Retinal pigment epithelial cell (primary cell): ENCODE data around the gene IGF1.

Experiments used
- DNase-seq: peaks from one replicate; pipeline ENCODE4 v3.0.0-alpha.2; 2010; ENCODE audit warnings: low read depth
- H3K4me3 ChIP-seq: 2 replicates; pipeline ENCODE4 v1.5.1; 2011; ENCODE audit warnings: mild to moderate bottlenecking, low read length, control low read depth, moderate library complexity
- TF ChIP-seq, protein P1 (sequence below): conservative IDR thresholded peaks from 2 replicates; pipeline ENCODE4 v1.5.1; 2011; ENCODE audit warnings: low read depth, low read length, control low read depth, inconsistent platforms

The IGF1 gene

GRCh38 chr12:102484017-102484416 is 3.7 kb upstream of the IGF1 start:
- H3K4me3 ChIP-seq: no peak overlapping the region
- no peak for DNase-seq
- TF ChIP-seq, protein P1, sequence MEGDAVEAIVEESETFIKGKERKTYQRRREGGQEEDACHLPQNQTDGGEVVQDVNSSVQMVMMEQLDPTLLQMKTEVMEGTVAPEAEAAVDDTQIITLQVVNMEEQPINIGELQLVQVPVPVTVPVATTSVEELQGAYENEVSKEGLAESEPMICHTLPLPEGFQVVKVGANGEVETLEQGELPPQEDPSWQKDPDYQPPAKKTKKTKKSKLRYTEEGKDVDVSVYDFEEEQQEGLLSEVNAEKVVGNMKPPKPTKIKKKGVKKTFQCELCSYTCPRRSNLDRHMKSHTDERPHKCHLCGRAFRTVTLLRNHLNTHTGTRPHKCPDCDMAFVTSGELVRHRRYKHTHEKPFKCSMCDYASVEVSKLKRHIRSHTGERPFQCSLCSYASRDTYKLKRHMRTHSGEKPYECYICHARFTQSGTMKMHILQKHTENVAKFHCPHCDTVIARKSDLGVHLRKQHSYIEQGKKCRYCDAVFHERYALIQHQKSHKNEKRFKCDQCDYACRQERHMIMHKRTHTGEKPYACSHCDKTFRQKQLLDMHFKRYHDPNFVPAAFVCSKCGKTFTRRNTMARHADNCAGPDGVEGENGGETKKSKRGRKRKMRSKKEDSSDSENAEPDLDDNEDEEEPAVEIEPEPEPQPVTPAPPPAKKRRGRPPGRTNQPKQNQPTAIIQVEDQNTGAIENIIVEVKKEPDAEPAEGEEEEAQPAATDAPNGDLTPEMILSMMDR: no peak

GRCh38 chr12:102483466-102483865 is 3.1 kb upstream of the IGF1 start:
- H3K4me3 ChIP-seq: no peak overlapping the region
- TF ChIP-seq, protein P1: no peak
- no peak for DNase-seq

GRCh38 chr12:102481705-102482425 is 1.5 kb upstream of the IGF1 start:
- DNase-seq: no peak
- no peak overlapping the region for H3K4me3 ChIP-seq
- TF ChIP-seq, protein P1: no peak

DNA sequence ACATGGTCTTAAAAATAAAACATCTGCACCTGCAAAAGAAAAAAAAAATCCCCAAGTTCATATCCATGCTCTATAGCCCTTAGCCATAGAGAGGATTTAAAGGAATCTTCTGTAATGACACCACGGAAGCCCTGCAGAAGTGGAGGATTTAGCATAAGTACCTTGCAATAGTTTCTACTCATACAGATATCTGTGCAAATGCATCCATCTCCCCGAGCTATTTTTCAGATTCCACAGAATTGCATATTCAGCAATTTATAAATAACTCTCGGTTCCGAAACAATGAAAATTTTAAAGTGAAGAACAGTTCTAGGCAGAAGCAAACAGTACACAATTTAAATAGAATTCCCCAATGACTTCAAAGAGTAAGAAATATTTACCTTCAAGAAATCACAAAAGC is 424 bp downstream of the IGF1 start:
- no peak overlapping the region for H3K4me3 ChIP-seq
- TF ChIP-seq, protein P1: no peak
- DNase-seq: no peak

- TF ChIP-seq, protein P1: no peak
- no peak for DNase-seq
- H3K4me3 ChIP-seq: no peak overlapping the region
Measured at GRCh38 chr12:102479099-102479885, 1.1 kb downstream of the IGF1 start.

- TF ChIP-seq, protein P1: no peak
- no peak for DNase-seq
- H3K4me3 ChIP-seq: no peak overlapping the region
Measured at GRCh38 chr12:102478405-102479098, 1.8 kb downstream of the IGF1 start.
